GM03348 (cell line): Measurements from ENCODE around the gene IPP.
"Not testable (repeated sequence)": the region's sequence is repeated elsewhere in the genome, so short reads cannot be mapped to it uniquely, and the experiment has no call there.

Experiments used
- DNase-seq: peaks from one replicate; pipeline ENCODE4 v3.0.0; 2012; ENCODE audit warnings: low spot score

The IPP gene

DNA sequence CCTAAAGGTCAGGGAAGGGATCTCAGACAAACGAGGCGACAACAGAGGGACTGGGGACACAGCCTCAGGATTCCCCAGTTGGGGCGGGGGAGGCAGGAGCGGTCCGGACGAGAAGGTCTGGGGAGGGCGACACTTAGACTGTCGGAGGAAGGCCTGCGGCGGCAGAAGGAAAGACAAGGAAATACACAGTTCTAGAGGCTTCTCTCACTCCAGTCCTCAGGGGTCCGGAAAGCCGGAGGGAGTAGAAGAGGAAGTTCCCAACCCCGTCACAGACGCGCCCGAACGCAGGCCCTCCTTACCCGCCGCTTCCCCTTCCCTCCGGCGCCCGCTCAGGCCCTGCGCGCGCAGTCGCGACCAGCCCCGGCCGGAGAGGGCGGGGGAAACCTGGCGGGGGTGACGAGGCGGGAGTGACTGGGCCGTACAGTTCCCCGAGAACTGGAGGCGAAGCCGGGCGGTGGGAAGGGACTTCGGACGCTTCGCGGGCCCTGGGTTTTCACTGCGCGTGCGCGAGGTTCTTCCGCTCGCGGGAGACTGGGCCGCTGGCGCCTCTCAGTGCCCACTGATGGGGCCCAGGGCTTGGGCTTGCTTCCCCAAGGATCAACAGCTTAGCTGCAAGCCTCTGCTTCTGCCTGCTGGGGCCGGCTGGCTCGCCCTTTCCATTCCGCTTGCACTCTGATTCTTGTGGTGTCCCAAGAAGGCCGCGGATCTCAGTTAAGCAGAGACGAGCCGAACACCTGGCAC lies at the start of gene IPP:
TSS of gene IPP (minus strand) at position 356 of the 741 bp plus-strand sequence. CDS start 4,242 bp downstream, outside the sequence.
- peak; percentile 100 for DNase-seq

DNA sequence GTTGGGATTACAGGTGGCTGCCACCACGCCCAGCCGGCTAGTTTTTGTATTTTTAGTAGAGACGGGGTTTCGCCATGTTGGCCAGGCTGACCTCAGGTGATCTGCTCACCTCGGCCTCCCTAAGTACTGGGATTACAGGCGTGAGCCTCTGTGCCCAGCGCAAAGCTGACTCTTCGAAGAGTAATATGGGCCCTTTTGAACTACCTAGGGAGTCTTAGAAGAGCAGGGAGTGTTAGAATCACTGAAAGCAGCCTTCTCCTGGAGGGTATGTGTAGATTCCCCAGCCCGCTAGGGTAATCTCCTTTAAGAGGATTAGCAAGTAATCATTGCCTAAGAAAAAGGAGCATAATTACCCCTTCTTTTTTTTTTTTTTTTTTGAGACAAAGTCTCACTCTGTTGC lies 46.5 kb upstream of the IPP start:
- DNase-seq: no peak

DNA sequence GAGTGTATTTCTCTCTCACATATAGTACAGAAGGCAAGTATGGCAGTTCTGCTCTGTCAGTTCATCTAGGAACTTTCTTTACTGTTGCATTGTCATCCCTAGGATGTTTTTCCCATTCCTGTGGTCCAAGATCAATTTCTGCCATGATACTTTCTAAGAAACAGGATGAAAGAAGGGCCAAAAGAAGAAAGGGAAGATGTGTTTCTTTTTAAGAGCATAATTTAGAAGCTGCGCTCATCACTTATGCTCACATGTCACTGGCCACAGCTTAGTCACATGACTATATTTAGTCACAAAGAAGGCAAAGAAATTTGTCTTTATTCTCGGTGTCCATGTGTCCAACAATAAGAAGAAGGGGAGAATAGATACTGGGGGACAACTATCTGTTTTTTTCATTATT lies 45.9 kb upstream of the IPP start:
- DNase-seq: no peak

DNA sequence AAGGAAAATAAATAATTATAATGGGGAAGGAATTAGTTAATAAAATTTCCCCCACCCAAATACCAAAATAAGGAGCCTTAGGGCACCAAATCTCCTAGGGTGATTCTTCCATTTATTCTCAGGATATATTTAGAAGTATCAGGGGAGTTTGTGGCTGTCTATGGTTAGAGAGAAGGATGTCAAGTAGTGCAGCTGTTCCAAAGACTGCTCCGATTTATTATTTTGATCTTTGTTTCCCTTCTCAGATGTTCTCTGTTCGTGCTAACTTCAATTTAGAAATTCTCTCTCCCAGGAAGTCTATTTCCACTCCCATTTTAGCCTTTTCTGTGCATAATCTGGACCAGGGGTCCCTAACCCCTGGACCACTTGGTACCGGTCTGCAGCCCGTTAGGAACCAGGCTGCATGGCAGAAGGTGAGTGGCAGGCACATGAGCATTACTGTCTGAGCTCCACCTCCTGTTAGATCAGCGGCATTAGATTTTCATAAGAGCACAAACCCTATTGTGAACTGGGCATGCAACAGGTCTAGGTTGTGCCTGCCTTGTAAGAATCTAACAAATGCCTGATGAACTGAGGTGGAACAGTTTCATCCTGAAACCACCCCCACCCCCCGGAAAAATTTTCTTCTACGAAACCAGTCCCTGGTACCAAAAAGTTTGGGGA lies 43.6 kb upstream of the IPP start:
- DNase-seq: no peak

DNA sequence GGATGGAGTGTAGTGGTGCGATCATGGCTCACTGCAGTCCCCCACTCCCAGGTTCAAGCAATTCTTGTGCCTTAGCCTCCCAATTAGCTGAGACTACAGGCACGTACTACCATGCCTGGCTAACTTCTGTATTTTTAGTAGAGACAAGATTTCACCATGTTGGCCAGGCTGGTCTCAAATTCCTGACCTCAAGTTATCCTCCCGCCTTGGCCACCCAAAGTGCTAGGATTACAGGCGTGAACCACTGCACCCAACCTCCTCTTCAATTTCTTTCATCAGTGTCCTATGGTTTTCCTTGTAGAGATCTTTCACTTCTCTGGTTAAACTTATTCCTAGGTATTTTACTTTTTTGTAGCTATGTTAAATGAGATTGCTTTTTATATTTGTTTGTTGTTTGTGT lies 42.3 kb upstream of the IPP start:
- DNase-seq: no peak

DNA sequence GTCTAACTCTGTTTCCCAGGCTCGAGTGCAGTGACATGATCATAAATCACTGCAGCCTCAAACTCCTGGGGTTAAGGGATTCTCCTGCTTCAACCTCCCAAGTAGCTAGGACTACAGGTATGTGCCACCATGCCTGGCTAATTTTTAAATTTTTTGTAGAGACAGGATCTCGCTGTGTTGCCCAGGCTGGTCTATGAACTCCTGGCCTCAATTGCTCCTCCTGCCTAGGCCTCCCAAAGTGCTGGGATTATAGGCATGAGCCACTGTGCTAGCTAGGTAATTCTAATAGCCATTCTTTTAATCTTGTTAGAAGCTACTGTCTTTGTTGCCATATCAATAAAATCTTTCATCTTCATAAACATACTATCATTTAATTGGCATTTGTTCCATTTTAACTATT lies 39.1 kb upstream of the IPP start:
- DNase-seq: no peak

DNA sequence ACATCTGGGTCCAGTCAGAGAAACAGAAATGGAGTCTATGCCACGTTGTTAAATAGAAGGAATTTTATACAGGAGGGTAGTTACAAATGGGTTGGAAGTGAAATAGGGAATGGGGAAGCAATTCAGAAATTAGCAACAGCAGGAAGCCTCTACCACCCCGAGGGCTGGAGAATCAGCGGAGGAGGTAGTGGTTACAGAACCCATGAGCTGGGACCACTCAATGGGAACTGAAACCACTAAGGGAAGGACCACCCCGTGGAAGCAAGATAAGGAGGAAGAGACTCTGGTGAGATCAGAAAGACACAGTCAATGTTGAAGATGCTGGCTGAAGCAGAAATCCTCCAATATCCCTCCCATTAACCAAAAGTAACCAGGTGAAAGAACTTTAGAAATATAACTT lies 37.5 kb upstream of the IPP start:
- DNase-seq: no peak

DNA sequence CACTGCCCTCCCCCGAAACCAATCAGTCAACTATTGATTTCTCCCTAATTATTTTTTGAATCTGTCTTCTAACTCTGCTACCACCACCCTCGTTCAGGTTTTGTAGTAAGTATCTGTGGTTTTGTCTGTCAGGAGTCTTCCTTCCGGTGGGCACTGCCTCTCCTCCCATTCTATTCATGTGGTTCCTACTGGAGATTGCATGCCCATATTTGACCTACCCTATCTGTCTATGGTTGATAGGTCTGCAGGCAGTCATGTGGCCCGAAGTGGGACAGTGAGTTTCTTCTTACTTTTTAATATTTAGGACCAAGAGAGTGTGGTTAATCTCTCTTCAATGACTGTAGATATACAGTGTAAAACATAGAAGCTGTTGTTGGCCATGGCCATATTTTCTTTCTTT lies 35.1 kb upstream of the IPP start:
- no peak for DNase-seq

DNA sequence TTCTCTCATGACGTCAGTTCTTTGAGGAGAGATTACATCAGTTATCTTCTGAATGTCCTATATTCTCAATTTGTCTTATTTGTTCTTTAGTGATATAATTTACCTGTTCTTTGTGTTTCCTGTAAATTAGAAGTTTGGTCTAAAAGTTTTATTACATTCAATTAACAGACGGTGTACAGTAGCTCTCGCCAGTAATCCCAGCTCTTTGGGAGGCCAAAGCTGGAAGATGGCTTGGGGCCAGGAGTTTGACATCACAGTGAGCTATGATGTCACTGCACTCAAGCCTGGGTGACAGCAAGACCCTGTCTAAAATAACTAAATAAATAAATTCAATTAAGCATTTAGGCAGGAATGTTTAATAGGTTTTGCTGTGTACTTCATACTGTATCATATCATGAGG lies 25.3 kb upstream of the IPP start:
- no peak for DNase-seq

DNA sequence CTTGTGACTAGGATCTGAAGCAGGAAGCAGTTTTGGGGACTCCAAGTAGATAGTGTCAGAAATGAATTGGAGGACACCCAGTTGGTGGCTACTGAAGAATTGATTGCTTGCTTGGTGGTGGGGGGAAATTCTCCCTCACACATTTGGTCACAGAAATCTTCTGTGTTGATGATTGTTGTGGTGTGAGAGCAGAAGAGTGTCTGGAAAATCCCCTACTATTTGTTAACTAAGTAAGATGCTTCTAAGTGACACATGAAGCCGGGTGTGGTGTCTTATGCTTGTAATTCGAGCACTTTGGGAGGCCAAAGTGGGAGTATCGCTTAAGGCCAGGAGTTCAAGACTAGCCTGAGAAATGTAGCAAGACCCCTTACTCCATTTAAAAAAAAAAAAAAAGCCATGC lies 22.5 kb upstream of the IPP start:
- DNase-seq: no peak

DNA sequence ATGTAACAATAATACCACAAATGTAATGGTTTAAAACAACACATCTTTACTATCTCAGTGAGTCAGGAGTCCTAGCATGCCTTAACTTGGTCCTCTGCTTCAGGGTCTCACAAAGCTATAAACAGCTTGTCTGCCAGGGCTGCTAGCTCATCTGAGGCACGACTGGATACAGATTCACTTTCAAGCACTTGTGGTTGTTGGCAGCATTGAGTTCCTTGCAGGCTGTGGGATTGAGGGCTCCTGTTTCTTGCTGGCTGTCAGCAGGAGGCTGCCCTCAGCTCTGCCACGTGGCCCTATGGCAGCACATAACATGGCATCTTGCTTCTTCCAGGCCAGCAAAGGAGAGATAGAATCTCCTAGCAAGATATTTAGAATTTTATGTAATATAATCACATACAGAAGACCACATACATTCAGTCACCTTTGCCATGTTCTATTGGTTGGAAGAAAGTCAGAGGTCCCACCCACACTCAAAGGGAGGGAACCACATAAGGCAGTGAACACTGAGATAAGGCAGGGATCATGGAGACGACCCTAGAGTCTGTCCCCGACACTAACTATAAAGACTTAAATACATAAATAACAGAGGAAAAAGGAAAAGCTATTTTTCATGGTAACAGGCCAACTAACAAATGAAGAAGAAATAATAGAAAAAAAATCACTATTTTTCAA lies 18.9 kb upstream of the IPP start:
- peak; percentile 48 for DNase-seq

DNA sequence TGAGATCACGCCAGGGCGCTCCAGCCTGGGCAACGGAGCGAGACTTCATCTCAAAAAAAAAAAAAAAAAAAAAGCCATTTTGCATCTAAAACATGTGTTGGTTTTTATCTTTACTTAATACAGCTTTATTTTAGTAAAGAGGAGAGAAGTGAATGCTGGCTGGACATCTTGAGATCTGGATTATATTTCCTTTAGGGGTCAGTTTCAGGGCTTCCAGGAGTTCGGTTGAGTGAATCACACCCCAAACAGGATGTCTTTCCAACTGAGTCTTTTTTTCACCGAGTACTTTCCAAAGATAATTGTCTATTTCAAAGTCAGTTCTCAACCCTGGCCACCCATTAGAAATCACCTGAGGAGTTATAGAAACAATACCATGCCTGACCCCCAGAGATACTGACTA lies 16.6 kb upstream of the IPP start:
- peak; percentile 64 for DNase-seq

DNA sequence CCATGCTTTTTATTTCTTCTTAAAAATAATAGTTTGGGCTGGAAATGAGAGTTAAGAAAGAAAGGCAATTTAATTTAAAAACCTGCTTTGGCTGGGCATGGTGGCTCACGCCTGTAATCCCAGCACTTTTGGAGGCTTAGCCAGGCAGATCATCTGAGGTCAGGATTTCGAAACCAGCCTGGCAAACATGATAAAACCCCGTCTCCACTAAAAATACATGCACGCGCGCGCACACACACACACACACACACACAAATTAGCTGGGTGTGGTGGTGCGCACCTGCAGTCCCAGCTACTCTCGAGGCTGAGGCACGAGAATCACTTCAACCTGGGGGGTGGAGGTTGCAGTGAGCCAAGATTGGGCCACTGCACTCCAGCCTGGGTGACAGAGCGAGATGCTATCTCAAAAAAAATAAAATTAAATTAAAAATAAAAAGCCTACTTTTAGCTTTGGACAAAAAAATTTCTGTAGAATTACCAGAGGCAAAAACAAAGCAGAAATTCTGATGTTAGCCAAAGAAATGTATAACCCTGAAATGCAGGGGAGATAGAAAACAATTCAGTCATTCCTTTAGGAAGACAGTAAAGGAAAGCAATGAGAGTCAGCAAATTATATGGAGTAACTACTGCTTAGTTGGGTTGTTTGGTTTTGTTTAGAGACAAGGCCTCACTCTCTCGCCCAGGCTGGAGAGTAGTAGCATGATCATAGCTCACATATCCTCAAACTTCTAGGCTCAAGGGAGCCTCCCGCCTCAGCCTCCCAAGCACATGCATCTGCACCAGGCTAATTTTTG lies 15.7 kb upstream of the IPP start:
- DNase-seq: no peak

DNA sequence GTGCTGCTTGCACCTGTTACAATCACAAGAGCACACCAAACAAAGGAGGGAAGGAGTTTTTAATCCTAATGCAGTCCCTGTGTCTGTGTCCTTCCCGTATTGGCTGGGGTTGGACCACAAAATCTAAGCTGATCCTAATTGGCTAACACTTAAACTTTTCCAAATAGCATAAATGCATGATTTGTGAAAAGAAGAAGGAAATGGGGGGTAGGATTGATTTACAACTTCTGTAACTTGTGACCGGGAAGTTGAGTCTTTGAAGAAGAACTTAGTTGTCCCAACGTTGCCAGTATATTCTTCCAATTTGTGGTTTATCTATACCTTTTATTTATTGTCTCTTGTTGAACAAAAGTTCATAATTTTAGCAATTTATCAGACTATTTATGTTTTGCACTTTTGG lies 11.8 kb upstream of the IPP start:
- DNase-seq: no peak

DNA sequence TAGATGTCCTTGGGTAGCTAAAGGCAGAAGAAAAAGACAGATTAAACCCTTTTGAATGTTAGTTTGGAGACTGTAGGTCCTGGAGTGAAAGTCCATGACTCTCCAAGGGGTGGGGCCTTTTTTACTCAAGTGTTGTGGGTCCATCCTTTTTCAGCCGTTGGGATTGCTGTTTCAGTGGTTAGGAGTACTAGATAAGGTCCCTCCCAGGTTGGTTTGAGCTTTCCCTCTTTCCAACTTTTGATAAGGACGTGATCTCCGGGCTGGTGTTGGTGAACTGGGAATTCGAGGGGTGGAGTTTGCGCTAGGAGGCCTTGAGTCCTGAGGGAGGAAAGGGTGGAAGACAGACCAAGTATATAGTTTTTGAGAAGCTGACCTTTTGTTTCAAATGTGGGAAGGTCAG lies 5.2 kb upstream of the IPP start:
- DNase-seq: no peak

DNA sequence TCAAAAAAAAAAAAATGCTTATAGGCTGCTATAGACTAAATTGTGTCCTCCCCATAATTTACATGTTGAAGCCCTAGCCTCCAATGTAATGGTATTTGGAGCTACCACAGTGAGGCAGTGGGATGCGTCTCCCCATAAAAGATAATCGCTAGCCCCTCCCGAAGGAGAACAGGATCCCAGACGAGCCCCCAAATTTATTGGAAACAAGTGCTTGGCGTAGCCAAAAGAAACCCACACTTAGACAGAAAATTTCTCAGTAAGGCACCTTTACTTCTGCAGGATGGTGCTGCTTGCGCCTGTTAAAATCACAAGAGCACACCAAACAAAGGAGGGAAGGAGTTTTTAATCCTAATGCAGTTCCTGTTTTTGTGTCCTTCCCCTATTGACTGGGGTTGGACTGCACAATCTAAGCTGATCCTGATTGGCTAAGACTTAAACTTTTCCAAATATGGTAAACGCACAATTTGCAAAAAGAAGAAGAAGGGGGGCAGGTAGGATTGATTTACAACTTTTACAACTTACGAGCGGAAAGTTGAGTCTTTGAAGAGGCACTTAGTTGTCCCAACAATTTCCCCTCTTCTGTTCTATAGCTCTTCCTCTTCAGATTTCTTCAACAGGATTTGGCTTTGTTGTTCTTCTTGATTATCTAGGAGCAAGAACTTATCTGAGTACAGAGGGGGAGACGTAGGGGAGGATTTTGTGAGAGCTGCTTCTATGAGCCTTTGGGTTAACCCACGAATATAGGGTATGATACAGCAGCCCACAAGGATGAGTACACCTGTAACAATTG lies 3.0 kb upstream of the IPP start:
- no peak for DNase-seq

DNA sequence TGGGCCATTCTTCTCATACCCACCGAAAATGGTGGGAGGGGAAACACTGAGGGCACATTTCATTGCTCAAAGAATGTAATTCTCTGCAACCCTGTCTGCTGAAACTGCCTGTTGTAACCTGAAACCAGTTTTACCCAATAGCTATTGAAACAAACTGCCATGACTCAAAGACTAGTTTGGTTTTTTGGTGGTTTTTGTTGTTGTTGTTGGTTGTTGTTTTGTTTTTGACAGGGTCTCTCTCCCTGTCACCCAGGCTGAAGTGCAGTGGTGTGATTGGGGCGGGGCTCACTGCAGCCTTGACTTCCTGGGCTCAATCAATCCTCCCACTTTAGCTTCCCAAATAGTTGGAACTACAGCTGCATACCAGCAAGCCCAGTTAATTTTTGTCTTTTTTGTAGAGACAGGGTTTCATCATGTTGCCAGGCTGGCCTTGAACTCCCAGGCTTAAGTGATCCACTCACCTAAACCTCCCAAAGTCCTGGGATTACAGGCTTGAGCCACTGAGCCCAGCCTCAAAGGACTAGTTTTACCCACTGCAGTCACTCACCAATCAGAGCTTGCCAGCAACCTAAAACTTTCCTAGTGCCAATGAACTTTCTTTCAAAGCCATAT lies 2.1 kb upstream of the IPP start:
- DNase-seq: peak; percentile 17

DNA sequence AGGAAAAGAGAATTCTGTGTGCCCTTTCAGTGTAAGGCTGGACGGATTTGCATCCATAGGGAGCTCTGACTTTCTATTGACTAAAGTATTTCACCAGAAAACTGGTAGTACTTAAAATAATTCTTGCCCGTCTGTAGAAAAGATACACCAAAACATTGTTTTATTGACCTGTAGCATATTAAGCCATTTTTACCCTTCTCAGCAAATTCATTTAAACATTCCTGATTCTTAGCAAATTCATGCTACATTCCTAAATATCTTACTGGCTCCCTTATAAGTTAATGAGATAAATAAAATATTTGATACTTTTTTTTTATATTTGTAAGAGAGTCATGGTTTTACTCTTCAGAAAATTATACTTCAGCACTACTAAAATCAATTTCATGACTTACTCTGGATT lies 1.6 kb upstream of the IPP start:
- DNase-seq: no peak

DNA sequence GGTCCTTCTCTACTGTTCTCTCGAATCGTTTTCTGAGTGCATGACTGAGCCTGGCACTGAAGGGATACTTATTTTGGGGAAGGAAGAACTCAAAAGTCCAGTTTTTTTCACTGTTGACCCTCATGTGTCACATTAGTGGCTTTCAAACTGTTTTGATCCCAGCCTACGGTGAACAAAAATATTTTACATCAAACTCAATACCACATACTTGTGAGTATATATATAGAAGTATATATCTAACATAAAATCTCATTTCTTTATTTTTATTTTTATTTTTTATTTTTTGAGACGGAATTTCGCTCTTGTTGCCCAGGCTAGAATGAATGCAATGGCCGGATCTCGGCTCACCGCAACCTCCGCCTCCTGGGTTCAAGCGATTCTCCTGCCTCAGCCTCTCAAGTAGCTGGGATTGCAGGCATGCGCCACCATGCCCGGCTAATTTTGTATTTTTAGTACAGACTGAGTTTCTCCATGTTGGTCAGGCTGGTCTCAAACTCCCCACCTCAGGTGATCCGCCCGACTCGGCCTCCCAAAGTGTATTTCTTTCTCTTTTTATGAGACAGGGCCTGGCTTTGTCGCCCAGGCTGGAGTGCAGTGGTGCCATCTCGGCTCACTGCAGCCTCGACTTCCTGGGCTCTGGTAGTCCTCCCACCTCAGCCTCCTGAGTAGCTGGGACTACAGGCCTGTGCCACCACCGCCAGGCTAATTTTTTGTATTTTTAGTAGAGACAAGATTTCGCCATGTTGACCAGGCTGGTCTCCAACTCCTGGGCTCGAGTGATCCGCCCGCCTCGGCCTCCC lies 786 bp upstream of the IPP start:
- not testable (repeated sequence) for DNase-seq

DNA sequence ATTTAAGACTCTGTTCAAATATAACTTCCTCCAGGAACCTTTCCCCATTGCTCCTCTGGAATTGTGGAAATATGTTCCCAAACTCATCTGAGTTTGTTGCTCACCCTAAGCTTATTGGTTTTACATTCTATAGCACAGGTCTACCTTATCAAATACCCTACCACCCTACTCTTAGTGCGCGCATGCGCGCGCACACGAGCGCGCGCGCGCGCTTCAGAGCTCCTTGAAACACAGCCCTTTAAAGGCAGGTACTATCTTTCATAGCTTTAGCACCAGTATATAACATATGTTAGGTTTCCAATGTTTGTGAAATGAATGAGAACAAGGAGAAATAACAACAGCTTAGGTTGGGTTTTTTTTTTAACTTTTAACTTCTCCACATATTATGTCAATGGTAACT lies 3.5 kb downstream of the IPP start:
- no peak for DNase-seq
